HCT116 (cell line): Measurements from ENCODE around the gene FAM98B.

Source experiments
- CTCF ChIP-seq, 3 experiments: fragments of 200-600 bp in 1 of 3; sonication (generic) in 1 of 3; IDR thresholded peaks in 2 of 3; conservative IDR thresholded peaks in 1 of 3; 2 replicates each; pipeline ENCODE4 v1.5.1; 2012 to 2017; ENCODE audit warnings: low read depth in 2 of 3, low read length in 2 of 3, antibody characterized with exemption in 1 of 3, borderline replicate concordance in 1 of 3, control low read depth in 1 of 3, mild to moderate bottlenecking in 1 of 3, mixed read lengths in 1 of 3, mixed run types in 1 of 3, moderate library complexity in 1 of 3; ENCODE audit not compliant: insufficient read depth in 1 of 3
- EZH2 ChIP-seq: fragments of 200-600 bp; sonication (generic); IDR thresholded peaks from 2 replicates; pipeline ENCODE4 v1.6.1; 2017; ENCODE audit warnings: antibody characterized with exemption, mixed run types
- FOSL1 ChIP-seq: IDR thresholded peaks from 2 replicates; pipeline ENCODE4 v1.6.1; 2012; ENCODE audit warnings: low read depth
- POLR2A ChIP-seq: IDR thresholded peaks from 2 replicates; pipeline ENCODE4 v1.7.0; 2011; ENCODE audit warnings: borderline replicate concordance; ENCODE audit not compliant: insufficient read depth, insufficient read length; ENCODE audit errors: extremely low read depth
- POLR2AphosphoS5 ChIP-seq: IDR thresholded peaks from 2 replicates; pipeline ENCODE4 v1.6.1; 2011; ENCODE audit warnings: mild to moderate bottlenecking, low read depth, low read length, moderate library complexity
- RAD21 ChIP-seq: IDR thresholded peaks from 2 replicates; pipeline ENCODE4 v1.6.1; 2012; ENCODE audit warnings: low read depth, mild to moderate bottlenecking
- REST ChIP-seq: IDR thresholded peaks from 2 replicates; pipeline ENCODE4 v1.6.1; 2012; ENCODE audit warnings: low read depth
- SP1 ChIP-seq: IDR thresholded peaks from 2 replicates; pipeline ENCODE4 v1.6.1; 2012; ENCODE audit warnings: low read depth
- SRF ChIP-seq: IDR thresholded peaks from 2 replicates; pipeline ENCODE4 v1.6.1; 2012; ENCODE audit warnings: low read depth

- TF ChIP-seq CTCF (IDR thresholded peaks at IDR 0.05 in 2 of 3, conservative IDR thresholded peaks at IDR 0.05 in 1 of 3; ENCODE audit: borderline replicate concordance in 1 of 3, insufficient read depth in 1 of 3, low read depth in 2 of 3, low read length in 2 of 3) (no peak), REST (no peak), POLR2AphosphoS5 (no peak), FOSL1 (no peak), EZH2 (no peak), POLR2A (no peak), SRF (no peak), RAD21 (no peak), SP1 (no peak)
Measured at GRCh38 chr15:38461066-38461833, 7.3 kb downstream of the FAM98B start.
